ENCODE data around the gene CACNB4.
"Not testable (repeated sequence)": the region's sequence is repeated elsewhere in the genome, so short reads cannot be mapped to it uniquely, and the experiment has no call there.

The CACNB4 gene

GRCh38 chr2:152098496-152099366, at the start of gene CACNB4:
CACNB4 (minus strand) TSS chr2:152099044.
- peak; percentile 79 for DNase-seq

- no peak for DNase-seq
These were observed 35.8 kb upstream of the CACNB4 start for GRCh38 chr2:152134488-152135280.

GRCh38 chr2:152132306-152132705, 33.5 kb upstream of the CACNB4 start:
- DNase-seq: no peak

GRCh38 chr2:152127628-152128027, 28.8 kb upstream of the CACNB4 start:
- DNase-seq: no peak

- DNase-seq: no peak
These were observed 27.8 kb upstream of the CACNB4 start for GRCh38 chr2:152126664-152127063.

- DNase-seq: no peak
These were observed 23.3 kb upstream of the CACNB4 start for GRCh38 chr2:152122161-152122560.

- DNase-seq: no peak
These were observed 21.6 kb upstream of the CACNB4 start for GRCh38 chr2:152120430-152120829.

GRCh38 chr2:152115952-152116351, 17.1 kb upstream of the CACNB4 start:
- DNase-seq: no peak

GRCh38 chr2:152114366-152114765, 15.5 kb upstream of the CACNB4 start:
- DNase-seq: no peak

- DNase-seq: not testable (repeated sequence)
These were observed 8.3 kb upstream of the CACNB4 start for GRCh38 chr2:152107140-152107539.

GRCh38 chr2:152106464-152106863, 7.6 kb upstream of the CACNB4 start:
- DNase-seq: no peak

GRCh38 chr2:152103271-152103670, 4.4 kb upstream of the CACNB4 start:
- DNase-seq: no peak

- DNase-seq: no peak
These were observed 2.1 kb upstream of the CACNB4 start for GRCh38 chr2:152100961-152101360.

GRCh38 chr2:152099367-152100050, 665 bp upstream of the CACNB4 start:
- no peak for DNase-seq

- DNase-seq: peak; percentile 71
These were observed 896 bp downstream of the CACNB4 start for GRCh38 chr2:152097801-152098495.

- no peak for DNase-seq
These were observed 1.5 kb downstream of the CACNB4 start for GRCh38 chr2:152097290-152097800.

GRCh38 chr2:152095146-152095545, 3.7 kb downstream of the CACNB4 start:
- DNase-seq: no peak

- DNase-seq: no peak
These were observed 4.8 kb downstream of the CACNB4 start for GRCh38 chr2:152094014-152094413.

GRCh38 chr2:152093464-152093863, 5.4 kb downstream of the CACNB4 start:
- peak; percentile 33 for DNase-seq

- no peak for DNase-seq
These were observed 6.7 kb downstream of the CACNB4 start for GRCh38 chr2:152092095-152092494.

- DNase-seq: not testable (repeated sequence)
These were observed 8.1 kb downstream of the CACNB4 start for GRCh38 chr2:152090726-152091125.

GRCh38 chr2:152089238-152089637, 9.6 kb downstream of the CACNB4 start:
- no peak for DNase-seq
